Superior temporal gyrus (tissue), 1 donor: ENCODE results near the gene SIGLEC11.
"Not testable (repeated sequence)": the region's sequence is repeated elsewhere in the genome, so short reads cannot be mapped to it uniquely, and the experiment has no call there.

ENCODE experiments used
- DNase-seq: peaks from one replicate; pipeline ENCODE4 v3.0.0-alpha.2; 2016; ENCODE audit errors: extremely low spot score

Gene SIGLEC11

DNA sequence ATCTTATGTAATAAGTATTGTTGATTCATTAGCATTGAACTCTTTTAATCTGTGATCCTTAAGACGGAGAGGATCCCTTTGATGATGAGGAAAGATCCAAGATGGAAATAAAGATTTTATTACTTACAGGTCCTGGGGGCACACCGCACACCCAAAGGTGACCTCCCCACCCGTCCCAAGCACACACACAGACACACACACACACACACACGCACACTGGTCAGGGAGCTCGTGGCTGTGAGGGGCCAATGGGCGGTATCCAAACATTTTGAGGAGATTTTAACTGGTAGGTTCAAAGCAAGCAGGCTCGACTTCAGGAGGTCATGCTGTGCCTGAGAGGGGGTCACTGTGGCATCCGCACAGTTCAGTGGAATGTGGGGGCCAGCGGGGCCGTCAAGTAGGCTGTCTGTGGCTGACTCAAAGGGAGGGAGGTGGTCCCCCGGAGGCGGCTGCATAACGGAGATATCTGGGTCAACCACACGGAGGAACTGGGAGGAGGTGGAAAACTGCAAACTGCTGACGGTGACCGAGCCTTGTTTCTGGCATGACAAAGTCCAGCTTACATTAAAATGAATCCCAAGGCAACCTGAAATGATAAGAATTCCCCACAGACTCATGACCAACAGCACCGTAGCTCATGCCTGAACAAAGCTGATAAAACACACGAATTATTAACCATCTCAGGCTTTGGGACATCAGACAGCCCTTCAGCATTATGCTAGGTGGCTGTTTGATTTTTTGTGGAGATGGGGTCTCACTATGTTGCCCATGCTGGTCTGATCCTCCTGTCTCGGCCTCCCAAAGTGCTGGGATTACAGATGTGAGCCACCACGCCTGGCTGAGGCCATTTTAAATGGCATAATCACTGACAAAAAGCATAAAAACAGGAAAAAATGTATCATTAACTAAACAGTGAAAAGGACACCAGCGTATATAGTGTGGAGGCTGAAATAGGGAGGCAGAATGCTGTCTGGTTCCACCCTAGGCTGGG is 20.9 kb upstream of the SIGLEC11 start:
- no peak for DNase-seq

DNA sequence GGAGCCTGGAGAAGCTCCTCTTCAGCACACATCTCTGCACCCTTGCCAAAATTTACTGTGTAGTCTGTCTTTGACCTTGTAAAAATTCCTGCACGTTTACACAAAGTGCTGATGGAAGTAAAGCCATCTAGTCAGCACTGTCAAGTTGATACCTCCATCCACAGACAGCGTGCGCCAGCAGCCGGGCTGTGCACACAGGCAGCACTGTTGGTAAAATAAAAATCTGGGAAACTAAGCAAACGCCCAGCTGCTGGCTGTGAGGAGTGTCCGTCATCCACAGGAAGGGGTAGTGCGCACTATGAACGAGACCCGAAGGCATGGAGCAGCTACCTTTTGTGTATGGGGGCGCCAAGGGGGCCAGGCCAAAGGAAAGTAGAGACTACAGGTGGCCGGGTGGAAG is 17.4 kb upstream of the SIGLEC11 start:
- no peak for DNase-seq

DNA sequence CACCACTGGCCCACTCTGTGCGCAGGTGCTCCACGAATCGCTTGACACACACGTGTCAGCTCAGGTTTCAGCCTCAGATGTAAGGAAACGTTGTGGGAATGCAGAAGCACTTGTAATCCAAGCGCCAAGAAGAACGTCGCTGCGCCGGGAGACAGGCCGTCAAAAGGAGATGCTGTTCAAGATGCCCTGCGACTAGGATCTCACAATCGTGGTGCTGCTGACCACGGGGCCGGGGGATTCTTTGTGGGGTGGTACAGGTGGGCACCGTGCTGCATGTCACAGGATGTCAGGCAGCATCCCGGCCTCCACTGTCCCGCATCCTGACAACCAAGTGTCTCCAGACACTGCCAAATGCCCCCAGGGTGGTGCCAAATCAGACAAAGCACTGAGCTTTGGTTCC is 16.9 kb upstream of the SIGLEC11 start:
- DNase-seq = no peak

- DNase-seq = no peak
These were observed 16.1 kb upstream of the SIGLEC11 start for GRCh38 chr19:49977076-49977475.

GRCh38 chr19:49976496-49976895 is 15.5 kb upstream of the SIGLEC11 start:
- DNase-seq = no peak

GRCh38 chr19:49975051-49975450 is 14.1 kb upstream of the SIGLEC11 start:
- DNase-seq = no peak

GRCh38 chr19:49973987-49974386 is 13.0 kb upstream of the SIGLEC11 start:
- DNase-seq = no peak

DNA sequence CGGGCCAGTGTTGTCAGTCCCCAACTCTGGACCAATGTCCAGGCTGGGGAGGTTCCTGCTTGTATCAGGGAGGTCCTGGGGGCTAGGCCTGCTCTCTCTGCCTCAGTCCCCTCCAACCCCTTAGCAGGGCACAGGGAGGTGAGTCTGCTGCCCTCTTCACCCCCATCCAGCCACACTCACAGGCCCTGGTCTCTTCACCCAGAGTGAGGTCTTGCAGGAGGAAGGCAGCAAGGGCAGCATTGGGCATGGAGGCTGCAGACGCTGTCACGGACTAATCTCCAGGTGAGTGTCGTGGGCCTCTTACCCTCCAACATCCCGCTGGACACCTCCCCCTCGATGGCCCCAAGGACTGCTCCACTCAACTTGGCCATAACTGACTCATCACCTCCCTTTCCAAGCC is 11.9 kb upstream of the SIGLEC11 start:
- no peak for DNase-seq

GRCh38 chr19:49971991-49972411 is 11.0 kb upstream of the SIGLEC11 start:
- no peak for DNase-seq

GRCh38 chr19:49969355-49969754 is 8.4 kb upstream of the SIGLEC11 start:
- DNase-seq = not testable (repeated sequence)

GRCh38 chr19:49968279-49968922 is 7.4 kb upstream of the SIGLEC11 start:
- DNase-seq = no peak

DNA sequence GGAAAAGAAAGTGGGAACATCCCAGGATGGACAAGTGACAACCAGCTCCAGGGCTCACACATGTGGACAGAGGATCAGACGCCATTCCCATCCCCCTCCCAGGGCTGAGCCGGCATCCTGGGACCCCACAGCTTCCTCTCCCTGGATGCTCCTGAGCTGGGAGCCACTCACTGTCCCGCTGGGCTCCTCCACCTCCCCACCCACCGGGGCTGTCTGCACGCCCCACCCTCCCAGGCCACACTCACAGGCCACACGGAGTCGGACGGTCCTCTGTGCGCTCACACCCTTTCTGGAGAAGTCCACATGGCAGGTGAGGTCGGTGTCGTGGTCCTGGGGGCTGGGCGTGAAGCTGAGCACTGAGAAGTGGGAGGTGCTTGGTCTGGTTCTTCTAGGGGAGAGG is 1.1 kb downstream of the SIGLEC11 start:
- DNase-seq = not testable (repeated sequence)

- not testable (repeated sequence) for DNase-seq
These were observed 2.4 kb downstream of the SIGLEC11 start for GRCh38 chr19:49958596-49958995.

DNA sequence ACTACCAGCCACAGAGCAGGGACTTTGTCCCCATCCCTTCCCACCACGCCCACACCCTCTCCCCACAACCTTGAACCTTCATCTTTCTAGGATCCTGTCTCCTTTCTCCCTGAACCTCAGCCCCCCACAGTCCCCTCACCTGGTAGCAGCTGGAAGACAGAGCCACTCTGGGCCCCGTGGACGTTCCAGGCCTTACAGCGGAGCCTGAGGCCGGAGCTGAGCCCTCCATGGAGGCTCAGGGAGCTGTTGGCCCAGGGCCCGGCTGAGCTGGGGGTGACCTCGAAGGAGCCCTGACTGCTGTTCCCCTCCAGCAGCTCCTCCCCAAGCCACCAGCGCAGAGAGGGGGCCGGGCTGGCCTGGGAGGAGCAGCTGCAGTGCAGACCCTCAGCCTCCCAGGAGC is 2.8 kb downstream of the SIGLEC11 start:
- not testable (repeated sequence) for DNase-seq

DNA sequence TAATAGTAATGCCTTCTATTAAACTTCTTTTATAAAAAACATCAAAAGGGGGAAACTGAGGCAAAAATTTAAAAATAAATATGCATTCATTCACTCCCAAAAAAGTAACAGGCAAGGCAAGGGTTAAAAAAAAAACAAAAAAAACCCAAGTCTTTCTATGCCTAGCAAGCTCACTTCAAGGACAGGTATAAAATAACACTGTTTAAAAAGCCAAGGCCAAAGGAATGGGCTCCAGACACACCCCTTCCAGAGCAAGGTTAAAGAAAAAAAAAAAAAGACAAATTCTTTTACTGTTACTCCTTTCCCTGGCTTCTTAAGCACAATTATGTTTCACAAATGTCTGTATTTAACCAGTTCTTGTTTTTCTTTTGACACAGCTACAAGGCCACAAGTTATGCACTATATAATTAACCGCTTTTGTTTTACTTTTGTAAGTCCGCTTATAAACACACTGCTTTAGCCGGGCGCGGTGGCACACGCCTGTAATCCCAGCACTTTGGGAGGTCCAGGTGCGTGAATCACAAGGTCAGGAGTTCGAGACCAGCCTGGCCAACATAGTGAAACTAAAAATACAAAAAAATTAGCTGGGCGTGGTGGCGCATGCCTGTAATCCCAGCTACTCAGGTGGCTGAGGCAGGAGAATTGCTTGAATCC is 3.6 kb downstream of the SIGLEC11 start:
- DNase-seq = no peak

DNA sequence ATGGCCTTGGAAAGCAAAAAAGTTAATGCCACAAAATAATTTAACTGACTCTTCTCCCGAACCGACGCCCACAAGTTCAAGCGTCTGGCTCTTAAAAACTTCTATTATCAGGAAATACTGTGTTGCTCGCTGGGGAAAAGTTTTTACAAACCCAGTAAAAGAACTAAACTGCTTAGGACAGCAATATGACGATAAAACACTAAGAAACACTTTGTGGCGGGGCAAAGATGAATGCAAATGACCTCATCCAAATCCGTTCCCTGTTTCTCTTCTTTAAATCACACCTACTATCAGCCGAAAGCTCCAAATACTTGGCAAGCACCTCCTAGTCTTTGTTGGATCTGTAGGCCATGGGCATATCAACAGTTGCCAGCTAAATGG is 4.9 kb downstream of the SIGLEC11 start:
- DNase-seq = no peak

GRCh38 chr19:49954933-49955332 is 6.0 kb downstream of the SIGLEC11 start:
- DNase-seq = no peak

DNA sequence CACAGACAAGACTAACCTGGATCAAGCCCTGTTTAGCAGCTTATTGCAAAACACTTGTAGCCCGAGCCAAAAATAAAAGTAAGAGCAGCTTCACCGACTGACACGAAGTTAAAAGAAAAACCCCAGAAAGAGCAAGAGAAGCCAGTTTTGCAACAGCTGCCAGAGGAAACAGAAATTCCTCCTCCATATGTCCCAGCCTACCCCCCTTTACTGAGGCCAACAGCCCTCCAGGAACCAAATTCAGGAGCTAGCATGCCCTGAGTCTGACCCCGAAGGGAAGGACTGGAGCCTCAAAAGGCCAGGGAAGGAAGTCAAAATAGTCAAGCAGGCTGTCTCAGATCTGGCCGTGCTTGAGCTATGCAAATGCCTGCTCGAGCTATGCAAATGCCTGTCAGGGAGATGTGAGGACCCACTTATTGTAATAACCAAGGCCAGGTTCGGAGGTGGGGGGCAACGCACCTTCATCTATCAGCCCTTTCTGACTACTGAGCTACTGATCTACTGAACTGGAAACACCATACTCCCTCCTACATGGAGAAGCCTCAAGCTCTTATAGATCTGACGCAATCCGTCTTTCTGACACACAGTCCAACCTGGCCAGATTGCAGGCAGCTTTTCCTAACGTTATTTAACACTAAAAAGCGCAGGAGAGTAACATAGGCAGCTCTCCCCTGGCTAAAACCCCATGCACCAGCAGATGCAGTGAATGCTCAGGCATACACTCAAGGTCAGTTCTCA is 6.7 kb downstream of the SIGLEC11 start:
- no peak for DNase-seq

GRCh38 chr19:49953416-49953815 is 7.6 kb downstream of the SIGLEC11 start:
- DNase-seq = no peak

- DNase-seq = no peak
These were observed 8.1 kb downstream of the SIGLEC11 start for GRCh38 chr19:49952906-49953305.

GRCh38 chr19:49952479-49952836 is 8.5 kb downstream of the SIGLEC11 start:
- no peak for DNase-seq
